ENCODE data around the gene NFIX. TPM values are rescaled to one million over a fixed set of nuclear protein-coding genes. Genes with fewer than 3 reads are reported as not detected.

The NFIX gene
- total RNA-seq, 4 donors from 2014 or later: 39.8 to 55.8 (median 48.2) TPM

- TF ChIP-seq EP300 (IDR thresholded peaks at IDR 0.05): peak in 1 of 2 donors; percentile 55
- no peak for TF ChIP-seq CTCF (IDR thresholded peaks at IDR 0.05)
- peak in 1 of 2 donors; percentile 16 for TF ChIP-seq POLR2A (IDR thresholded peaks at IDR 0.05)
- no peaks in the 10 kb centered on the region for H3K9me3 ChIP-seq
- WGBS, 2 donors: 38 to 42% methylated on average over 60 to 61 of the region's 62 CpGs
- DNase-seq (ENCODE audit: low spot score in 2 of 2): peak in 1 of 2 donors; percentile 53
- H3K27ac ChIP-seq: peak overlapping the region in 3 of 4 donors; percentile 10 to 71 (median 39)
- peaks cover 0 to 11% of the 10 kb centered on the region in 2 donors for H3K27me3 ChIP-seq
- H3K36me3 ChIP-seq: peaks cover 0 to 4% (median 0%) of the 10 kb centered on the region in 3 donors
- H3K4me1 ChIP-seq: peaks cover 0 to 100% (median 58%) of the 10 kb centered on the region in 4 donors
- peak overlapping the region in 1 of 4 donors; percentile 8 for H3K4me3 ChIP-seq
These were observed 15.0 kb downstream of the NFIX start for GRCh38 chr19:13010038-13010991.

GRCh38 chr19:13010992-13011652 lies 15.8 kb downstream of the NFIX start:
- Histone ChIP-seq H3K27ac (peak overlapping the region in 2 of 4 donors; percentile 83 to 92), H3K4me3 (no peak overlapping the region), H3K36me3 (peaks cover 0 to 4% (median 0%) of the 10 kb centered on the region in 3 donors), H3K4me1 (peaks cover 0 to 100% (median 53%) of the 10 kb centered on the region in 4 donors), H3K9me3 (no peaks in the 10 kb centered on the region), H3K27me3 (peaks cover 0 to 11% of the 10 kb centered on the region in 2 donors)
- no peak for TF ChIP-seq EP300 (IDR thresholded peaks at IDR 0.05)
- no peak for TF ChIP-seq POLR2A (IDR thresholded peaks at IDR 0.05)
- no peak for DNase-seq (ENCODE audit: low spot score in 2 of 2)
- 56 to 70% methylated on average over 35 to 39 of the region's 39 CpGs for WGBS, 2 donors

GRCh38 chr19:13011653-13012389 lies 16.5 kb downstream of the NFIX start:
- WGBS, 2 donors: 64% methylated on average over 48 to 54 of the region's 54 CpGs
- DNase-seq (ENCODE audit: low spot score in 2 of 2): no peak
- Histone ChIP-seq H3K27ac (peak overlapping the region; percentile 71 to 92 (median 80)), H3K4me3 (peak overlapping the region in 2 of 4 donors; percentile 46 to 50), H3K36me3 (peaks cover 0 to 4% (median 0%) of the 10 kb centered on the region in 3 donors), H3K9me3 (no peaks in the 10 kb centered on the region), H3K4me1 (peaks cover 0 to 100% (median 49%) of the 10 kb centered on the region in 4 donors), H3K27me3 (peaks cover 0 to 11% of the 10 kb centered on the region in 2 donors)
- TF ChIP-seq POLR2A (IDR thresholded peaks at IDR 0.05) (no peak), EP300 (IDR thresholded peaks at IDR 0.05) (no peak), CTCF (IDR thresholded peaks at IDR 0.05) (no peak)

GRCh38 chr19:13012390-13012689 lies 17.1 kb downstream of the NFIX start:
- Histone ChIP-seq H3K27me3 (peaks cover 0 to 11% of the 10 kb centered on the region in 2 donors), H3K4me1 (peaks cover 0 to 100% (median 47%) of the 10 kb centered on the region in 4 donors), H3K9me3 (no peaks in the 10 kb centered on the region), H3K36me3 (peaks cover 0 to 4% (median 0%) of the 10 kb centered on the region in 3 donors), H3K4me3 (peak overlapping the region in 3 of 4 donors; percentile 43 to 50 (median 46)), H3K27ac (peak overlapping the region; percentile 71 to 92 (median 80))
- TF ChIP-seq EP300 (IDR thresholded peaks at IDR 0.05): no peak
- no peak for TF ChIP-seq POLR2A (IDR thresholded peaks at IDR 0.05)
- TF ChIP-seq CTCF (IDR thresholded peaks at IDR 0.05): no peak
- no peak for DNase-seq (ENCODE audit: low spot score in 2 of 2)
- WGBS, 2 donors: 60% methylated on average over 3 to 20 of the region's 23 CpGs

Measured in tibial nerve (tissue), 4 donors.